ENCODE measurements around the gene TMEM106C.
"Not testable (repeated sequence)": the region's sequence is repeated elsewhere in the genome, so short reads cannot be mapped to it uniquely, and the experiment has no call there.

Gene TMEM106C

GRCh38 chr12:47947341-47947740, 16.1 kb upstream of the TMEM106C start:
- DNase-seq (ENCODE audit: low read depth): no peak
- TF ChIP-seq CTCF (IDR thresholded peaks at IDR 0.05; ENCODE audit: control insufficient read depth, extremely low read depth, insufficient read depth): no peak
- no peak overlapping the region for H3K4me3 ChIP-seq (ENCODE audit: low read depth, low read length)

GRCh38 chr12:47949441-47950341, 13.7 kb upstream of the TMEM106C start:
- peak; percentile 60 for DNase-seq (ENCODE audit: low read depth)
- no peak overlapping the region for H3K4me3 ChIP-seq (ENCODE audit: low read depth, low read length)
- peak; percentile 88 for TF ChIP-seq CTCF (IDR thresholded peaks at IDR 0.05; ENCODE audit: control insufficient read depth, extremely low read depth, insufficient read depth)

- H3K4me3 ChIP-seq (ENCODE audit: low read depth, low read length): no peak overlapping the region
- DNase-seq (ENCODE audit: low read depth): no peak
- TF ChIP-seq CTCF (IDR thresholded peaks at IDR 0.05; ENCODE audit: control insufficient read depth, extremely low read depth, insufficient read depth): no peak
Measured at GRCh38 chr12:47950856-47951468, 12.4 kb upstream of the TMEM106C start.

GRCh38 chr12:47954058-47954457, 9.3 kb upstream of the TMEM106C start:
- H3K4me3 ChIP-seq (ENCODE audit: low read depth, low read length): no peak overlapping the region
- no peak for DNase-seq (ENCODE audit: low read depth)
- TF ChIP-seq CTCF (IDR thresholded peaks at IDR 0.05; ENCODE audit: control insufficient read depth, extremely low read depth, insufficient read depth): no peak

GRCh38 chr12:47954467-47955045, 8.8 kb upstream of the TMEM106C start:
- DNase-seq (ENCODE audit: low read depth): peak; percentile 32
- no peak overlapping the region for H3K4me3 ChIP-seq (ENCODE audit: low read depth, low read length)
- no peak for TF ChIP-seq CTCF (IDR thresholded peaks at IDR 0.05; ENCODE audit: control insufficient read depth, extremely low read depth, insufficient read depth)

GRCh38 chr12:47955059-47955458, 8.3 kb upstream of the TMEM106C start:
- no peak overlapping the region for H3K4me3 ChIP-seq (ENCODE audit: low read depth, low read length)
- TF ChIP-seq CTCF (IDR thresholded peaks at IDR 0.05; ENCODE audit: control insufficient read depth, extremely low read depth, insufficient read depth): no peak
- DNase-seq (ENCODE audit: low read depth): no peak

- not testable (repeated sequence) for DNase-seq (ENCODE audit: low read depth)
Measured at GRCh38 chr12:47957671-47958070, 5.7 kb upstream of the TMEM106C start.

More at GRCh38 chr12:47957671-47958070, 5.7 kb upstream of the TMEM106C start:
- not testable (repeated sequence) for H3K4me3 ChIP-seq (ENCODE audit: low read depth, low read length)
